ENCODE measurements around the gene PRR23E.

GRCh38 chr3:127215714-127216414 lies 22.9 kb downstream of the PRR23E start:
- TF ChIP-seq GATA2 (IDR thresholded peaks at IDR 0.05; ENCODE audit: low read depth, low read length) (no peak), GATA3 (IDR thresholded peaks at IDR 0.05; ENCODE audit: low read depth, low read length) (no peak)

Measured in SH-SY5Y (cell line).